ENCODE measurements around the gene PCDH11X.
"Not testable (repeated sequence)": the region's sequence is repeated elsewhere in the genome, so short reads cannot be mapped to it uniquely, and the experiment has no call there.

GRCh38 chrX:91782825-91783224 is 3.6 kb downstream of the PCDH11X start:
- TF ChIP-seq, protein P1, sequence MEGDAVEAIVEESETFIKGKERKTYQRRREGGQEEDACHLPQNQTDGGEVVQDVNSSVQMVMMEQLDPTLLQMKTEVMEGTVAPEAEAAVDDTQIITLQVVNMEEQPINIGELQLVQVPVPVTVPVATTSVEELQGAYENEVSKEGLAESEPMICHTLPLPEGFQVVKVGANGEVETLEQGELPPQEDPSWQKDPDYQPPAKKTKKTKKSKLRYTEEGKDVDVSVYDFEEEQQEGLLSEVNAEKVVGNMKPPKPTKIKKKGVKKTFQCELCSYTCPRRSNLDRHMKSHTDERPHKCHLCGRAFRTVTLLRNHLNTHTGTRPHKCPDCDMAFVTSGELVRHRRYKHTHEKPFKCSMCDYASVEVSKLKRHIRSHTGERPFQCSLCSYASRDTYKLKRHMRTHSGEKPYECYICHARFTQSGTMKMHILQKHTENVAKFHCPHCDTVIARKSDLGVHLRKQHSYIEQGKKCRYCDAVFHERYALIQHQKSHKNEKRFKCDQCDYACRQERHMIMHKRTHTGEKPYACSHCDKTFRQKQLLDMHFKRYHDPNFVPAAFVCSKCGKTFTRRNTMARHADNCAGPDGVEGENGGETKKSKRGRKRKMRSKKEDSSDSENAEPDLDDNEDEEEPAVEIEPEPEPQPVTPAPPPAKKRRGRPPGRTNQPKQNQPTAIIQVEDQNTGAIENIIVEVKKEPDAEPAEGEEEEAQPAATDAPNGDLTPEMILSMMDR (IDR thresholded peaks at IDR 0.05; ENCODE audit: insufficient read depth, low read length, poor library complexity, severe bottlenecking): not testable (repeated sequence)
- TF ChIP-seq EZH2phosphoT487 (conservative IDR thresholded peaks at IDR 0.05; ENCODE audit: low read length): not testable (repeated sequence)
